Hippocampal formation (tissue), 2 donors: ENCODE results near the gene ALKBH2.
"Not testable (repeated sequence)": the region's sequence is repeated elsewhere in the genome, so short reads cannot be mapped to it uniquely, and the experiment has no call there.

ENCODE experiments used
- DNase-seq, 2 donors: peaks; one replicate each; lab custom pipeline; 2025; lab: John Stamatoyannopoulos, UW

ALKBH2 gene

GRCh38 chr12:109069307-109070271 is 23.7 kb downstream of the ALKBH2 start:
- no peak for DNase-seq

- no peak for DNase-seq
Measured at GRCh38 chr12:109065853-109066193, 27.4 kb downstream of the ALKBH2 start.

- no peak for DNase-seq
Measured at GRCh38 chr12:109065154-109065852, 28.0 kb downstream of the ALKBH2 start.

GRCh38 chr12:109064143-109064542 is 29.1 kb downstream of the ALKBH2 start:
- no peak for DNase-seq

GRCh38 chr12:109058773-109059172 is 34.5 kb downstream of the ALKBH2 start:
- DNase-seq: no peak

- DNase-seq: peak in 1 of 2 donors; percentile 75
Measured at GRCh38 chr12:109057376-109057775, 35.9 kb downstream of the ALKBH2 start.

GRCh38 chr12:109056891-109057290 is 36.4 kb downstream of the ALKBH2 start:
- peak in 1 of 2 donors; percentile 70 for DNase-seq

- no peak for DNase-seq
Measured at GRCh38 chr12:109054520-109054919, 38.8 kb downstream of the ALKBH2 start.

GRCh38 chr12:109054124-109054513 is 39.2 kb downstream of the ALKBH2 start:
- DNase-seq: not testable (repeated sequence)

GRCh38 chr12:109053382-109054123 is 39.7 kb downstream of the ALKBH2 start:
- no peak for DNase-seq

GRCh38 chr12:109052414-109053323 is 40.6 kb downstream of the ALKBH2 start, which contains the start of gene USP30:
Gene USP30, plus strand, starts transcription at chr12:109052576. Its CDS starts 103 bp downstream, at chr12:109052679.
- DNase-seq: peak; percentile 75 to 83

- no peak for DNase-seq
Measured at GRCh38 chr12:109052097-109052413, 41.2 kb downstream of the ALKBH2 start.

GRCh38 chr12:109049794-109050193 is 43.5 kb downstream of the ALKBH2 start:
- not testable (repeated sequence) for DNase-seq

- DNase-seq: not testable (repeated sequence)
Measured at GRCh38 chr12:109048706-109049105, 44.6 kb downstream of the ALKBH2 start.

- no peak for DNase-seq
Measured at GRCh38 chr12:109047081-109047805, 46.0 kb downstream of the ALKBH2 start.

- DNase-seq: no peak
Measured at GRCh38 chr12:109044241-109044640, 49.0 kb downstream of the ALKBH2 start.
